Uterus (tissue), 2 donors: ENCODE data around the gene CH25H.

Experiments
- CTCF ChIP-seq, 4 experiments: fragments of 200-600 bp in 2 of 4; fragments of 450-650 bp in 2 of 4; sonication (generic) in 2 of 4; IDR thresholded peaks; one replicate each; pipeline ENCODE4 v1.5.1; 2016 to 2019; ENCODE audit warnings: antibody characterized with exemption in 4 of 4, mild to moderate bottlenecking in 2 of 4, moderate library complexity in 1 of 4
- POLR2A ChIP-seq, 2 donors: fragments of 450-650 bp; IDR thresholded peaks; one replicate each; pipeline ENCODE4 v1.6.1; 2016; ENCODE audit warnings: antibody characterized with exemption in 2 of 2, mild to moderate bottlenecking in 1 of 2, moderate library complexity in 1 of 2

DNA sequence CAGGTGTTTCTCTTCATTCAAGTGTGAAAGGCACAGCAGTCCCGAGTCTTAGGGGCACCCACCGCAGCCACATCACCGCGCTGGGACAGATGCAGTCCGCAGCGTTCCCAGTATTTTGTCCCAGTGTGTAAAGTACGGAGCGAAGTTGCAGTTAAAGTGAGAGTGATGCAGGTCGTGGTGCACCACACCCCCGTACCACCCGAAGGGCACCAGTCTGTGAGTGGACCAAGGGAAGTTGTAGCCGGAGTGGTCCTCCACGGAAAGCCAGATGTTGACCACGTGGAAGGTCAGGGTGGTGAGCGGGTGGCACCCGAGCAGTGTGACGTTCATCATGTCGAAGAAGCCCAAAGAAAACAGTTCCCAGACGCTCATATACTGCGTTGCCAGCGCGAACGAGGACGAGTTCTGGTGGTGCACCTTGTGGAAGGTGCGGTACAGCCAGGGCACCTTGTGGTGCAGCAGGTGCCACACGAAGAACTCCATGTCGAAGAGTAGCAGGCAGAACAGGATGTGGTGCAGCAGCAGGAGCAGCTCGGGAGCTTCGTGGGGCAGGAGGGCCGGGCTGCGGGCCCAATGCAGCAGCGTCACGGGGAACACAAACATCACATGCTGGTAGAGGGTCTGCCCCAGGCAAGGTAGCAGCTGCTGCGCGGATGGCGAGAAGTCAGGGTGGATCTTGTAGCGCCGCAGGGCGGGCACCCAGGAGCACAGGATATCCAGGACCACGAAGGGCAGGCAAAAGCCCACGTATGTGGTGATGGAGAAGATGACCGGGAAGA, 526 bp downstream of the CH25H start:
- TF ChIP-seq CTCF (IDR thresholded peaks at IDR 0.05), result no peak
- TF ChIP-seq POLR2A (IDR thresholded peaks at IDR 0.05), result no peak
